ENCODE results near the gene PHKA2.

PHKA2 gene

GRCh38 chrX:18900401-18900976, 83.4 kb downstream of the PHKA2 start:
- no peaks in the 10 kb centered on the region for H3K27me3 ChIP-seq (ENCODE audit: low read depth, low read length)

GRCh38 chrX:18899796-18900380, 84.0 kb downstream of the PHKA2 start:
- H3K9ac ChIP-seq (ENCODE audit: low read length): no peak overlapping the region
- H3K4me3 ChIP-seq (ENCODE audit: low read length): no peak overlapping the region
- no peaks in the 10 kb centered on the region for H3K79me2 ChIP-seq (ENCODE audit: low read length)
- no peak overlapping the region for H3K4me2 ChIP-seq (ENCODE audit: low read length)
- H3K36me3 ChIP-seq (replicated peaks; ENCODE audit: low read depth, low read length): no peaks in the 10 kb centered on the region
- H3K27me3 ChIP-seq (ENCODE audit: low read depth, low read length): no peaks in the 10 kb centered on the region
- no peaks in the 10 kb centered on the region for H3K4me1 ChIP-seq (ENCODE audit: low read length)
- no peak overlapping the region for H2AFZ ChIP-seq (ENCODE audit: low read depth, low read length)
- H4K20me1 ChIP-seq (ENCODE audit: insufficient read depth, low read length): no peaks in the 10 kb centered on the region
- TF ChIP-seq CTCF (IDR thresholded peaks at IDR 0.05; ENCODE audit: low read depth, low read length): peak; percentile 12; the same call in 1 of the 2 replicates
- no peak for TF ChIP-seq EZH2phosphoT487 (IDR thresholded peaks at IDR 0.05; ENCODE audit: low read depth)
- H3K9me3 ChIP-seq (ENCODE audit: insufficient read depth, low read length): no peaks in the 10 kb centered on the region
- no peak overlapping the region for H3K27ac ChIP-seq (ENCODE audit: low read length)

More at GRCh38 chrX:18900401-18900976, 83.4 kb downstream of the PHKA2 start:
- no peak overlapping the region for H3K4me2 ChIP-seq (ENCODE audit: low read length)
- no peak overlapping the region for H3K9ac ChIP-seq (ENCODE audit: low read length)
- H4K20me1 ChIP-seq (ENCODE audit: insufficient read depth, low read length): no peaks in the 10 kb centered on the region
- no peaks in the 10 kb centered on the region for H3K4me1 ChIP-seq (ENCODE audit: low read length)
- no peak overlapping the region for H3K4me3 ChIP-seq (ENCODE audit: low read length)
- TF ChIP-seq EZH2phosphoT487 (IDR thresholded peaks at IDR 0.05; ENCODE audit: low read depth) (no peak), CTCF (IDR thresholded peaks at IDR 0.05; ENCODE audit: low read depth, low read length) (no peak)
- H3K79me2 ChIP-seq (ENCODE audit: low read length): no peaks in the 10 kb centered on the region
- no peaks in the 10 kb centered on the region for H3K36me3 ChIP-seq (replicated peaks; ENCODE audit: low read depth, low read length)
- no peak overlapping the region for H2AFZ ChIP-seq (ENCODE audit: low read depth, low read length)
- H3K27ac ChIP-seq (ENCODE audit: low read length): no peak overlapping the region
- no peaks in the 10 kb centered on the region for H3K9me3 ChIP-seq (ENCODE audit: insufficient read depth, low read length)

- Histone ChIP-seq H4K20me1 (ENCODE audit: insufficient read depth, low read length) (no peaks in the 10 kb centered on the region), H3K4me3 (ENCODE audit: low read length) (no peak overlapping the region), H3K27ac (ENCODE audit: low read length) (no peak overlapping the region), H3K9ac (ENCODE audit: low read length) (no peak overlapping the region), H2AFZ (ENCODE audit: low read depth, low read length) (no peak overlapping the region), H3K27me3 (ENCODE audit: low read depth, low read length) (no peaks in the 10 kb centered on the region), H3K36me3 (replicated peaks; ENCODE audit: low read depth, low read length) (no peaks in the 10 kb centered on the region), H3K9me3 (ENCODE audit: insufficient read depth, low read length) (no peaks in the 10 kb centered on the region), H3K79me2 (ENCODE audit: low read length) (no peaks in the 10 kb centered on the region), H3K4me1 (ENCODE audit: low read length) (no peaks in the 10 kb centered on the region), H3K4me2 (ENCODE audit: low read length) (no peak overlapping the region)
- TF ChIP-seq CTCF (IDR thresholded peaks at IDR 0.05; ENCODE audit: low read depth, low read length): no peak
- no peak for TF ChIP-seq EZH2phosphoT487 (IDR thresholded peaks at IDR 0.05; ENCODE audit: low read depth)
Measured at GRCh38 chrX:18898492-18898891, 85.4 kb downstream of the PHKA2 start.

- no peak overlapping the region for H3K4me2 ChIP-seq (ENCODE audit: low read length)
- no peak overlapping the region for H3K4me3 ChIP-seq (ENCODE audit: low read length)
- no peak for TF ChIP-seq EZH2phosphoT487 (IDR thresholded peaks at IDR 0.05; ENCODE audit: low read depth)
- TF ChIP-seq CTCF (IDR thresholded peaks at IDR 0.05; ENCODE audit: low read depth, low read length): no peak
- no peaks in the 10 kb centered on the region for H4K20me1 ChIP-seq (ENCODE audit: insufficient read depth, low read length)
- H3K27me3 ChIP-seq (ENCODE audit: low read depth, low read length): no peaks in the 10 kb centered on the region
- H3K4me1 ChIP-seq (ENCODE audit: low read length): no peaks in the 10 kb centered on the region
- H3K9ac ChIP-seq (ENCODE audit: low read length): no peak overlapping the region
- no peak overlapping the region for H2AFZ ChIP-seq (ENCODE audit: low read depth, low read length)
- no peaks in the 10 kb centered on the region for H3K36me3 ChIP-seq (replicated peaks; ENCODE audit: low read depth, low read length)
- H3K9me3 ChIP-seq (ENCODE audit: insufficient read depth, low read length): no peaks in the 10 kb centered on the region
- H3K27ac ChIP-seq (ENCODE audit: low read length): no peak overlapping the region
- H3K79me2 ChIP-seq (ENCODE audit: low read length): no peaks in the 10 kb centered on the region
Measured at GRCh38 chrX:18898091-18898490, 85.8 kb downstream of the PHKA2 start.

Measured in OCI-LY3 (cell line).